ENCODE measurements around the gene LRRFIP2. TPM values are rescaled to one million over a fixed set of nuclear protein-coding genes. Genes with fewer than 3 reads are reported as not detected.
A peak's percentile ranks its signal among the peaks of the same experiment; 100 is the strongest.
"Not testable (repeated sequence)": the region's sequence is repeated elsewhere in the genome, so short reads cannot be mapped to it uniquely, and the experiment has no call there.

The LRRFIP2 gene
- 10 to 100 TPM; 35.5 to 52.5 (median 48.3) TPM for total RNA-seq
- 10 to 100 TPM; 35.5 to 81.1 TPM for polyA plus RNA-seq
- long read RNA-seq, donor 1, transcript LRRFIP2-205 (15 exons, 2,522 nt), result major isoform, 90 of 176 reads
- long read RNA-seq, donor 1, transcript LRRFIP2-209 (15 exons, 1,989 nt), result minor isoform, 15 of 176 reads
- long read RNA-seq, donor 1, partial matches to known transcripts, result 38 of 176 reads
- long read RNA-seq, donor 1, other reads (novel, unspliced or antisense), result 24 of 176 reads
- long read RNA-seq, donor 2, partial matches to known transcripts, result 44 of 53 reads
- long read RNA-seq, donor 2, other reads (novel, unspliced or antisense), result 0 of 53 reads
- long read RNA-seq, donor 3, transcript LRRFIP2-205 (15 exons, 2,522 nt), result major isoform, 58 of 103 reads
- long read RNA-seq, donor 3, transcript LRRFIP2-209 (15 exons, 1,989 nt), result minor isoform, 18 of 103 reads
- long read RNA-seq, donor 3, partial matches to known transcripts, result 7 of 103 reads
- long read RNA-seq, donor 3, other reads (novel, unspliced or antisense), result 18 of 103 reads

- WGBS, 3 donors, result 6 to 7% (median 6%) methylated on average over 5 of the region's 5 CpGs
- DNase-seq, result no peak
- Histone ChIP-seq H3K27me3 (no peaks in the 10 kb centered on the region), H3K4me3 (peak within 1 kb of the TSS; percentile 93), H3K27ac (peak within 1 kb of the TSS; percentile 72 to 91), H3K36me3 (no peaks in the 10 kb centered on the region), H3K4me1 (ENCODE audit: insufficient read depth) (peaks cover 4% of the 10 kb centered on the region), H3K9me3 (no peaks in the 10 kb centered on the region)
- intact Hi-C loops (cut with DNase I), result no loop called here
- TF ChIP-seq POLR2A (IDR thresholded peaks at IDR 0.05), result no peak
- no peak for TF ChIP-seq EP300 (IDR thresholded peaks at IDR 0.05)
- TF ChIP-seq, protein P1, sequence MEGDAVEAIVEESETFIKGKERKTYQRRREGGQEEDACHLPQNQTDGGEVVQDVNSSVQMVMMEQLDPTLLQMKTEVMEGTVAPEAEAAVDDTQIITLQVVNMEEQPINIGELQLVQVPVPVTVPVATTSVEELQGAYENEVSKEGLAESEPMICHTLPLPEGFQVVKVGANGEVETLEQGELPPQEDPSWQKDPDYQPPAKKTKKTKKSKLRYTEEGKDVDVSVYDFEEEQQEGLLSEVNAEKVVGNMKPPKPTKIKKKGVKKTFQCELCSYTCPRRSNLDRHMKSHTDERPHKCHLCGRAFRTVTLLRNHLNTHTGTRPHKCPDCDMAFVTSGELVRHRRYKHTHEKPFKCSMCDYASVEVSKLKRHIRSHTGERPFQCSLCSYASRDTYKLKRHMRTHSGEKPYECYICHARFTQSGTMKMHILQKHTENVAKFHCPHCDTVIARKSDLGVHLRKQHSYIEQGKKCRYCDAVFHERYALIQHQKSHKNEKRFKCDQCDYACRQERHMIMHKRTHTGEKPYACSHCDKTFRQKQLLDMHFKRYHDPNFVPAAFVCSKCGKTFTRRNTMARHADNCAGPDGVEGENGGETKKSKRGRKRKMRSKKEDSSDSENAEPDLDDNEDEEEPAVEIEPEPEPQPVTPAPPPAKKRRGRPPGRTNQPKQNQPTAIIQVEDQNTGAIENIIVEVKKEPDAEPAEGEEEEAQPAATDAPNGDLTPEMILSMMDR (IDR thresholded peaks at IDR 0.05), result no peak
Measured at GRCh38 chr3:37174532-37175126, at the start of gene LRRFIP2. Gene LRRFIP2 (minus strand): TSS chr3:37174582. CDS start chr3:37148983, 25,599 bp downstream.

DNA sequence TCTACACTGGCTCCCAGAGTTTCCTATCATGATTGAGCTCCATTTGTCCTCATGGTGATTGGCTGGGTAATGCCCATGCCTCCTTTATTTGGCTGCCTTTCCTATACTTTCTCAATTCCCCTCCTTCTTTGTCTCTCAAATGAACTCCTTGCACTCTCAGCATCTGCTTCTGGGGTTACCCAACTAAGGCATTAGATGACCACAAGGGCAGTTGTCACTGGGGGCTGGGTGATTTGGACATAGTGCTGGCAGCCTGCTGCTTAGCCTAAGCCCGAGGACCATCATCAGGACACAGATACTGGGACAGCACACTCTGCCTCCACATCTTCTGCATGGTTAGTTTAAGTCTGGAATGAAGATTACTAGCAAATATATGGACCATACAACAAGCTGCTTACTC, 49.2 kb upstream of the LRRFIP2 start:
- Histone ChIP-seq H3K36me3 (no peaks in the 10 kb centered on the region), H3K27me3 (no peaks in the 10 kb centered on the region), H3K9me3 (no peaks in the 10 kb centered on the region), H3K4me3 (no peak overlapping the region), H3K27ac (no peak overlapping the region), H3K4me1 (ENCODE audit: insufficient read depth) (no peaks in the 10 kb centered on the region)
- 76 to 90% (median 77%) methylated on average over 1 of the region's 1 CpG for WGBS, 3 donors
- TF ChIP-seq, protein P1 (IDR thresholded peaks at IDR 0.05), result no peak
- TF ChIP-seq POLR2A (IDR thresholded peaks at IDR 0.05), result no peak
- TF ChIP-seq EP300 (IDR thresholded peaks at IDR 0.05), result no peak
- intact Hi-C loops (cut with DNase I), result loop anchor here in 1 of 4 donors (10.0 kb wide), 1 partner anchor 489 kb away; no protein-coding TSS in a partner anchor
- no peak for DNase-seq

DNA sequence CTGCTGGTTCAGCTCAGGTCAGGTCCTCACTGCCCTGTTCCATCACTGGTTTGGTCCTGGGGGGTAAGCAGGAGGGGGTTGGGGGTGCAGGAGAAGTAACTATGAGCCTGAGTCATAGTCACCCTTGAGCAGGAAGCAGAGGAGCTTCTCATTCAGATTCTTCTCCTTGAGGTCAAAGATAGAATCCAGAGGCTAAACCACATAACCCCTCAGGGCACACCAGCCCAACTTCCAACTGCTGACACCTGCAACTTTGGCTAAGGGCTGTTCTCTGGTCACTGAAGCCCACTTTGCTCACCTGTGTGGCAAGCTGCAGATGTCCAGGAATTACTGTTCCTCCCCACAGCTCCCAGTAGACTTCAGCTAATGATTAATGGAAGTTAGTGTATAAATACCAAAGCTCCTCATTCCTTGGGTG, 48.8 kb upstream of the LRRFIP2 start:
- no peak overlapping the region for H3K4me3 ChIP-seq
- H3K27ac ChIP-seq, result no peak overlapping the region
- intact Hi-C loops (cut with DNase I), result loop anchor here in 1 of 4 donors (10.0 kb wide), 1 partner anchor 488 kb away; no protein-coding TSS in a partner anchor
- DNase-seq, result no peak
- H3K36me3 ChIP-seq, result no peaks in the 10 kb centered on the region
- H3K9me3 ChIP-seq, result no peaks in the 10 kb centered on the region
- TF ChIP-seq, protein P1 (IDR thresholded peaks at IDR 0.05), result no peak
- TF ChIP-seq POLR2A (IDR thresholded peaks at IDR 0.05) (no peak), EP300 (IDR thresholded peaks at IDR 0.05) (no peak)
- no peaks in the 10 kb centered on the region for H3K4me1 ChIP-seq (ENCODE audit: insufficient read depth)
- H3K27me3 ChIP-seq, result no peaks in the 10 kb centered on the region

- not testable (repeated sequence) for H3K27ac ChIP-seq; H3K4me3 ChIP-seq; H3K36me3 ChIP-seq; DNase-seq; H3K4me1 ChIP-seq (ENCODE audit: insufficient read depth); H3K27me3 ChIP-seq; H3K9me3 ChIP-seq
- 80 to 87% (median 84%) methylated on average over 2 of the region's 2 CpGs for WGBS, 3 donors
- intact Hi-C loops (cut with DNase I), result loop anchor here in 1 of 4 donors (10.0 kb wide), 1 partner anchor 488 kb away; no protein-coding TSS in a partner anchor
Measured at GRCh38 chr3:37222542-37222941, 48.2 kb upstream of the LRRFIP2 start.

Measured in ovary (tissue), 10 donors.